Measurements from ENCODE around the gene MRI1. TPM values are rescaled to one million over a fixed set of nuclear protein-coding genes. Genes with fewer than 3 reads are reported as not detected.

MRI1 gene
- total RNA-seq (2021; ENCODE audit: unreplicated experiment) (19.5 TPM), Bru-seq, nascent RNA (percentile 45 among the genes with signal in this experiment), BruChase-seq, experiment 1, labeled RNA remaining after a 2-hour chase (percentile 61 among the genes with signal in this experiment), BruChase-seq, experiment 2, labeled RNA remaining after a 6-hour chase (percentile 58 among the genes with signal in this experiment)
- polyA plus RNA-seq (2012; ENCODE audit: insufficient read length): 18.0 TPM
- long read RNA-seq, transcript MRI1-201 (6 exons, 1,735 nt): major isoform, 7 of 13 reads
- long read RNA-seq, partial matches to known transcripts: 2 of 13 reads
- long read RNA-seq, other reads (novel, unspliced or antisense): 4 of 13 reads

- BruUV-seq (replicated peaks): TSS peak; percentile 99
- H3K4me3 ChIP-seq (ENCODE audit: low read depth in 2 of 2, low read length in 2 of 2): peak within 1 kb of the TSS; percentile 65 to 66
- in situ Hi-C loops (cut with HindIII; ENCODE audit: low pct_unique_long_range_greater_than_20kb, low sequenced_read_pairs): no loop called here
- H3K27ac ChIP-seq (ENCODE audit: low read length): peak within 1 kb of the TSS; percentile 87
- 0 out of 2 replicates have a peak, but pooled peaks cover 4% of the 10 kb centered on the region for H3K4me1 ChIP-seq (ENCODE audit: control insufficient read depth, insufficient read depth, low read length)
- DNase-seq (ENCODE audit: low read depth, low spot score) (no peak), ATAC-seq (peak; percentile 86)
- POLR2A ChIA-PET: no interaction called here
- intact Hi-C loops (cut with micrococcal nuclease; ENCODE audit: unreplicated experiment): no loop called here
- no peaks in the 10 kb centered on the region for H3K27me3 ChIP-seq (ENCODE audit: control insufficient read depth, insufficient read depth, low read length)
- H3K36me3 ChIP-seq (ENCODE audit: control insufficient read depth, insufficient read depth, low read length): no peaks in the 10 kb centered on the region
- no peaks in the 10 kb centered on the region for H3K9me3 ChIP-seq (ENCODE audit: control insufficient read depth, insufficient read depth, low read depth, low read length)
- TF ChIP-seq SIN3A (IDR thresholded peaks at IDR 0.05; ENCODE audit: borderline replicate concordance, insufficient read depth, low read depth, low read length) (0 out of 2 replicates have a peak, but pooled peaks have one; percentile 17), CTCF (IDR thresholded peaks at IDR 0.05) (no peak), POLR2AphosphoS5 (IDR thresholded peaks at IDR 0.05; ENCODE audit: low read depth, low read length) (peak; percentile 46; the same call in 1 of the 2 replicates), REST (IDR thresholded peaks at IDR 0.05; ENCODE audit: insufficient read depth in 1 of 2, low read depth in 2 of 2, low read length in 1 of 2) (no peak)
- CTCF ChIA-PET: interaction anchor here (0.6 kb wide), 1 partner anchor 280 kb away, joined by 3 read pairs; no protein-coding TSS in a partner anchor
Observed at GRCh38 chr19:13764101-13764807, at the start of gene MRI1. MRI1 (plus strand) TSS chr19:13764522; CDS start chr19:13764589, 67 bp downstream.

GRCh38 chr19:13717194-13717643 lies 47.1 kb upstream of the MRI1 start:
- intact Hi-C loops (cut with micrococcal nuclease; ENCODE audit: unreplicated experiment) (no loop called here), in situ Hi-C loops (cut with HindIII; ENCODE audit: low pct_unique_long_range_greater_than_20kb, low sequenced_read_pairs) (no loop called here)
- ChIA-PET CTCF (interaction anchor here (1.2 kb wide), 1 partner anchor 101 kb away, joined by 3 read pairs; no protein-coding TSS in a partner anchor), POLR2A (interaction anchor here (0.6 kb wide), 2 partner anchors 286 to 740 kb away, joined by 6 to 11 read pairs; no protein-coding TSS in a partner anchor)
- H3K9me3 ChIP-seq (ENCODE audit: control insufficient read depth, insufficient read depth, low read depth, low read length): peaks cover 4% of the 10 kb centered on the region; the same call in 1 of the 2 replicates
- H3K4me1 ChIP-seq (ENCODE audit: control insufficient read depth, insufficient read depth, low read length): peaks cover 9% of the 10 kb centered on the region; the same call in 1 of the 2 replicates
- H3K4me3 ChIP-seq (ENCODE audit: low read depth in 2 of 2, low read length in 2 of 2): peak overlapping the region in 1 of 2 experiments; percentile 7; a peak in 1 of 4 replicates
- no peak for DNase-seq (ENCODE audit: low read depth, low spot score)
- no peaks in the 10 kb centered on the region for H3K27me3 ChIP-seq (ENCODE audit: control insufficient read depth, insufficient read depth, low read length)
- no TSS peak for BruUV-seq (replicated peaks)
- peak overlapping the region; percentile 14 for H3K27ac ChIP-seq (ENCODE audit: low read length)
- peak; percentile 89 for ATAC-seq
- H3K36me3 ChIP-seq (ENCODE audit: control insufficient read depth, insufficient read depth, low read length): no peaks in the 10 kb centered on the region
- TF ChIP-seq POLR2AphosphoS5 (IDR thresholded peaks at IDR 0.05; ENCODE audit: low read depth, low read length) (no peak), SIN3A (IDR thresholded peaks at IDR 0.05; ENCODE audit: borderline replicate concordance, insufficient read depth, low read depth, low read length) (no peak), TCF7L2 (IDR thresholded peaks at IDR 0.05; ENCODE audit: low read depth, low read length) (no peak), REST (IDR thresholded peaks at IDR 0.05; ENCODE audit: insufficient read depth in 1 of 2, low read depth in 2 of 2, low read length in 1 of 2) (no peak), CTCF (IDR thresholded peaks at IDR 0.05) (no peak)
